ENCODE results near the gene PARD3.

- TF ChIP-seq SUZ12 (IDR thresholded peaks at IDR 0.05) = no peak
- TF ChIP-seq SP1 (IDR thresholded peaks at IDR 0.05) = no peak
- TF ChIP-seq FOXM1 (IDR thresholded peaks at IDR 0.05; ENCODE audit: borderline replicate concordance) = no peak
- TF ChIP-seq ZNF384 (IDR thresholded peaks at IDR 0.05) = no peak
- TF ChIP-seq BHLHE40 (IDR thresholded peaks at IDR 0.05; ENCODE audit: borderline replicate concordance) = no peak
Measured at GRCh38 chr10:34739915-34740314, 75.2 kb downstream of the PARD3 start.
